ENCODE measurements around the gene FKBP15. TPM values are rescaled to one million over a fixed set of nuclear protein-coding genes. Genes with fewer than 3 reads are reported as not detected.

Gene FKBP15
- polyA plus RNA-seq, 1 donor from 2014 or later: 12.1 TPM

DNA sequence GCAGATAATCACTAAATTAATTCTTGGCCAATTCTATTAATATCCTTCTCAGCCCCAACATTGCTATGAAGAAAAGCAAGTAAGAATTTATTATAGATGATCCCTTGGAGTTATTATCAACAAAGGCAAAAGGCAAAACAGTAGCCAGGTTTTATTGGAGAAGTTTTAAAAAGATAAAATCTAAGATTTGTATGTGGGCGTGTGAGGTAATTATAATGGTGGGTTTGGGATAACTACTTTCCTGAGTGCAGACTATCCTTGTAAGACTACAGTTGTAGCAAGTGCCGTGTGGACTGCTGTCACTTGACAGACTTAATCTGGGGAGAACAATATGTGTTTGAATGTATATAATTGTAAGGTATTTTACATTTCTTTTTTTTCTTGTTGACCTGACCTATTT, 23.5 kb upstream of the FKBP15 start:
- no peak overlapping the region for H3K27ac ChIP-seq (ENCODE audit: low read length)
- H3K9me3 ChIP-seq (ENCODE audit: low read length): no peaks in the 10 kb centered on the region
- no peaks in the 10 kb centered on the region for H3K36me3 ChIP-seq (ENCODE audit: insufficient read depth, low read length)
- no peaks in the 10 kb centered on the region for H3K27me3 ChIP-seq (ENCODE audit: insufficient read depth, low read depth, low read length)
- H3K4me3 ChIP-seq (ENCODE audit: low read length): no peak overlapping the region
- H3K9me2 ChIP-seq (ENCODE audit: insufficient read depth, low read length): no peaks in the 10 kb centered on the region
- H3K79me2 ChIP-seq (replicated peaks; ENCODE audit: insufficient read depth, low read length): no peaks in the 10 kb centered on the region
- no peak overlapping the region for H2AFZ ChIP-seq (ENCODE audit: low read depth, low read length)
- H3F3A ChIP-seq (ENCODE audit: insufficient read depth, low read length, poor library complexity, severe bottlenecking): no peaks in the 10 kb centered on the region
- H3K4me2 ChIP-seq (ENCODE audit: low read length): no peak overlapping the region
- H4K20me1 ChIP-seq (ENCODE audit: insufficient read depth): no peaks in the 10 kb centered on the region
- no peak overlapping the region for H3K9ac ChIP-seq (ENCODE audit: low read length)
- TF ChIP-seq, protein P1, sequence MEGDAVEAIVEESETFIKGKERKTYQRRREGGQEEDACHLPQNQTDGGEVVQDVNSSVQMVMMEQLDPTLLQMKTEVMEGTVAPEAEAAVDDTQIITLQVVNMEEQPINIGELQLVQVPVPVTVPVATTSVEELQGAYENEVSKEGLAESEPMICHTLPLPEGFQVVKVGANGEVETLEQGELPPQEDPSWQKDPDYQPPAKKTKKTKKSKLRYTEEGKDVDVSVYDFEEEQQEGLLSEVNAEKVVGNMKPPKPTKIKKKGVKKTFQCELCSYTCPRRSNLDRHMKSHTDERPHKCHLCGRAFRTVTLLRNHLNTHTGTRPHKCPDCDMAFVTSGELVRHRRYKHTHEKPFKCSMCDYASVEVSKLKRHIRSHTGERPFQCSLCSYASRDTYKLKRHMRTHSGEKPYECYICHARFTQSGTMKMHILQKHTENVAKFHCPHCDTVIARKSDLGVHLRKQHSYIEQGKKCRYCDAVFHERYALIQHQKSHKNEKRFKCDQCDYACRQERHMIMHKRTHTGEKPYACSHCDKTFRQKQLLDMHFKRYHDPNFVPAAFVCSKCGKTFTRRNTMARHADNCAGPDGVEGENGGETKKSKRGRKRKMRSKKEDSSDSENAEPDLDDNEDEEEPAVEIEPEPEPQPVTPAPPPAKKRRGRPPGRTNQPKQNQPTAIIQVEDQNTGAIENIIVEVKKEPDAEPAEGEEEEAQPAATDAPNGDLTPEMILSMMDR (IDR thresholded peaks at IDR 0.05; ENCODE audit: poor library complexity, severe bottlenecking): no peak
- TF ChIP-seq EZH2 (IDR thresholded peaks at IDR 0.05; ENCODE audit: borderline replicate concordance, insufficient read depth, low read length, poor library complexity, severe bottlenecking) (no peak), RAD21 (conservative IDR thresholded peaks at IDR 0.05) (no peak), EP300 (conservative IDR thresholded peaks at IDR 0.05; ENCODE audit: poor library complexity, severe bottlenecking) (no peak), POLR2AphosphoS5 (IDR thresholded peaks at IDR 0.05) (no peak), SMC3 (conservative IDR thresholded peaks at IDR 0.05; ENCODE audit: poor library complexity) (no peak), MXI1 (conservative IDR thresholded peaks at IDR 0.05; ENCODE audit: poor library complexity, severe bottlenecking) (no peak), TAF1 (IDR thresholded peaks at IDR 0.05; ENCODE audit: low read depth) (no peak)
- TF ChIP-seq, protein P2, sequence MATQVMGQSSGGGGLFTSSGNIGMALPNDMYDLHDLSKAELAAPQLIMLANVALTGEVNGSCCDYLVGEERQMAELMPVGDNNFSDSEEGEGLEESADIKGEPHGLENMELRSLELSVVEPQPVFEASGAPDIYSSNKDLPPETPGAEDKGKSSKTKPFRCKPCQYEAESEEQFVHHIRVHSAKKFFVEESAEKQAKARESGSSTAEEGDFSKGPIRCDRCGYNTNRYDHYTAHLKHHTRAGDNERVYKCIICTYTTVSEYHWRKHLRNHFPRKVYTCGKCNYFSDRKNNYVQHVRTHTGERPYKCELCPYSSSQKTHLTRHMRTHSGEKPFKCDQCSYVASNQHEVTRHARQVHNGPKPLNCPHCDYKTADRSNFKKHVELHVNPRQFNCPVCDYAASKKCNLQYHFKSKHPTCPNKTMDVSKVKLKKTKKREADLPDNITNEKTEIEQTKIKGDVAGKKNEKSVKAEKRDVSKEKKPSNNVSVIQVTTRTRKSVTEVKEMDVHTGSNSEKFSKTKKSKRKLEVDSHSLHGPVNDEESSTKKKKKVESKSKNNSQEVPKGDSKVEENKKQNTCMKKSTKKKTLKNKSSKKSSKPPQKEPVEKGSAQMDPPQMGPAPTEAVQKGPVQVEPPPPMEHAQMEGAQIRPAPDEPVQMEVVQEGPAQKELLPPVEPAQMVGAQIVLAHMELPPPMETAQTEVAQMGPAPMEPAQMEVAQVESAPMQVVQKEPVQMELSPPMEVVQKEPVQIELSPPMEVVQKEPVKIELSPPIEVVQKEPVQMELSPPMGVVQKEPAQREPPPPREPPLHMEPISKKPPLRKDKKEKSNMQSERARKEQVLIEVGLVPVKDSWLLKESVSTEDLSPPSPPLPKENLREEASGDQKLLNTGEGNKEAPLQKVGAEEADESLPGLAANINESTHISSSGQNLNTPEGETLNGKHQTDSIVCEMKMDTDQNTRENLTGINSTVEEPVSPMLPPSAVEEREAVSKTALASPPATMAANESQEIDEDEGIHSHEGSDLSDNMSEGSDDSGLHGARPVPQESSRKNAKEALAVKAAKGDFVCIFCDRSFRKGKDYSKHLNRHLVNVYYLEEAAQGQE (IDR thresholded peaks at IDR 0.05; ENCODE audit: borderline replicate concordance): no peak

DNA sequence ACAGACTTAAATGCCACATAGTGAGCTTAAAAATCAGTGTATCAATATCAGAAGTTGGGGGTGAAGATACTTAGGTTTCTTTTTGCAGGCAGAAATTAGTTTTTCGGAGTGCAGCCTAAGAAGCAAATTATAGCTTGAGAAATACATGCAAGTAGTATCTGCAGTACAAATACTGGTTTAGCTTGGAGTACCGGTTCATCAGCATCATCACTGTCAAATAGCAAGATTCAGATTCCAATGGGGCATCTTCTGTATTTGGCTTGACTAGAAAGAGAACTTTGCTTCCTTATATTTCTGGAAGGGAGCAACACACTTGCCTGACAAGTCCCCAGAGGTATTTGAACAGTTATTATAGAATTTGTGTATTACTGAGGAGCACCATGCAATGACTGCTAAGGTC, 20.1 kb upstream of the FKBP15 start:
- Histone ChIP-seq H3K27ac (ENCODE audit: low read length) (no peak overlapping the region), H3K9me2 (ENCODE audit: insufficient read depth, low read length) (no peaks in the 10 kb centered on the region), H4K20me1 (ENCODE audit: insufficient read depth) (no peaks in the 10 kb centered on the region), H3K9me3 (ENCODE audit: low read length) (no peaks in the 10 kb centered on the region), H3K9ac (ENCODE audit: low read length) (no peak overlapping the region), H3K36me3 (ENCODE audit: insufficient read depth, low read length) (no peaks in the 10 kb centered on the region), H3K79me2 (replicated peaks; ENCODE audit: insufficient read depth, low read length) (no peaks in the 10 kb centered on the region), H3K4me2 (ENCODE audit: low read length) (no peak overlapping the region), H3F3A (ENCODE audit: insufficient read depth, low read length, poor library complexity, severe bottlenecking) (no peaks in the 10 kb centered on the region), H2AFZ (ENCODE audit: low read depth, low read length) (no peak overlapping the region), H3K4me3 (ENCODE audit: low read length) (no peak overlapping the region), H3K27me3 (ENCODE audit: insufficient read depth, low read depth, low read length) (no peaks in the 10 kb centered on the region)
- TF ChIP-seq SMC3 (conservative IDR thresholded peaks at IDR 0.05; ENCODE audit: poor library complexity) (no peak), POLR2AphosphoS5 (IDR thresholded peaks at IDR 0.05) (no peak), TAF1 (IDR thresholded peaks at IDR 0.05; ENCODE audit: low read depth) (no peak), RAD21 (conservative IDR thresholded peaks at IDR 0.05) (no peak)
- TF ChIP-seq, protein P1 (IDR thresholded peaks at IDR 0.05; ENCODE audit: poor library complexity, severe bottlenecking): no peak
